Measurements from ENCODE around the gene NEK6.
A peak's percentile ranks its signal among the peaks of the same experiment; 100 is the strongest.

NEK6 gene

DNA sequence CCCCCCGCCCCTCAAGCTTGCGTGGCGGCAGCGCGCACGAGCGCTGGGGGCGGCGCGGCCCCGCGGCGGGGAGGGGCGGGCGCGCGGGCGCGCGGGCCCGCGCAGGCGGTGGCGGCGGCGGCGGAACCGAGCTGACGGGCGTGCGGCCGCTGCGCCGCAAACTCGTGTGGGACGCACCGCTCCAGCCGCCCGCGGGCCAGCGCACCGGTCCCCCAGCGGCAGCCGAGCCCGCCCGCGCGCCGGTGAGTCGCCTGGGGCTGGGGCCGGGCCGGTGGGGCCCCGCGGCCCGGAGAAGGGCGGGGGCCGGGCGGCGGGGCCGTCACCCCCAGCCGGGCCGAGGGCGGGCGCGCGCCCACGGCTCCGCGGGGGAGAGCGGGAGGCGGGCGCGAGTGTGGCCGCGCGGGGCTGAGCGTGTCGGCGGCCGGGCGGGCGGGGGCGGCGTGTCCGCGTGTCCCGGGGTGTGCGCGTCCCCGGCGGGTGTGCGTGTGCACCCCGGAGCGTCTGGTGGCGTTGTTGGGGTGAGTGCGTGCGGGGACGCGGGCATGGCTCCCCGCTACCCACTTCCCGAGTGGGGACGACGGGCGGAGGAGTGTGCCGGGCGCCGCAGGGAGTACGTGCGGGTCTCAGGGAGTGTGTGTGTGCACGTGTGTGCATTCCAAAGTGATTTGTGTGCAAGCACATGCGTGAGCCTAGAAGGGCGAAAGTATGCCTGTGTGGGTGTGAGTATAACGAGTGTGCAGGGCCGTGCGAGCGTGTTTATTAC is at the start of gene NEK6:
Gene NEK6 (plus strand): TSS at position 106 of the 763 bp plus-strand sequence. CDS start 44,016 bp downstream, outside the sequence.
- DNase-seq (ENCODE audit: low read depth) = peak; percentile 66

DNA sequence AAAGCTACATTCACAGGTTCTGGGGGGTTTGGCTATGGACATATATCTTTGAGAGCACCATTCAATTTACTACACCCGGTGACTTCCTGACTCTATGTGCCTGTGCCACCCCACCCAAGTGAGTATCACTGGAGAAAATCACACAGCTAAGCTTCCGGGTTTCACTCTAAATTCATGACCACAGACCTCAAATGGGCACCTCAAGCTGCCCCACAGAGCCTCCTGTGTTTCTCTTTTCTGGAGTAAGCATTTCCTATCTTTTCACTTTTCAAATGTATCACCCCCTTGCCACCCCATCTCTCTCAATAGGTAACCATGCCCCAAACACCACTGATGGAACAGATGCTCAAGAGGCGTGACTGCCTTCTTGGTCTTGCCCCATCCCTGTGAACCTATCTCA is 49.2 kb upstream of the NEK6 start:
- DNase-seq (ENCODE audit: low read depth) = no peak

DNA sequence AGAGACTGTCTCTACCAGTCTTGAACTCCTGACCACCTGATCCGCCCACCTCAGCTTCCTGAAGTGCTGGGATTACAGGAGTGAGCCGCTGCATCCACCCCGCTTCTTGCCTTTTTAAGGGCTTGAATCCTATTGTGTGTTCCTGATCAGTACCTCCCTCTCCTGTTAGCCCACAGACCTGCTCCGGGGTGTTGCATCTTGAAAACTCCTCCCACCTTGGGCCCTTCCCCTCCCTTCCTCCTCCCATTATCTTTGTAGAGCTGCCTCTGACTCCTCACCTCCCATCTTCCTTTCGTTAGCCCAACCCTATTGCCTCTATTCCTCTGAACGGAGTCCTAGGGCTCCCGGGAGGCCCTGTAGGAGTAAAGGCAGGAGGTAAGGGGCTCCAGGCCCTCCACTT is 48.5 kb upstream of the NEK6 start:
- no peak for DNase-seq (ENCODE audit: low read depth)

DNA sequence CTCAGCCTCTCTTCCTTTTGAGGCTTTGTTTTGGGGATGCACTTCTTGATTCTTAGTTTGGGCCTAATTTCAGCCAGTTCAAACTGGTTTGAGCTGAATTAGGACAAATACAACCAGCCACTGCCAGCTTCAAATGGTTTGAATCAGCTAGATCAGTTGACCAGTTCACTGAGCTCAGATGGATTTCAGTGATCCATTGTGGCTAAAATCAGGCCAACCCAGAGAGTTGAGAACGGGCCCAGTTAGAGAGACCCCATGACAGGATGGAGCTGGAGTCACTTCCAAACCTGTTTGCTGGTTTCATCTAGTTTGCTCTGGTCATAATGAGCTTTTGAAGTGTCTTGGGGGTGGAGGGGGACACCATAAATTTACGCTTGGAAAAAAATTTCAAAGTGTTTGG is 48.0 kb upstream of the NEK6 start:
- no peak for DNase-seq (ENCODE audit: low read depth)

DNA sequence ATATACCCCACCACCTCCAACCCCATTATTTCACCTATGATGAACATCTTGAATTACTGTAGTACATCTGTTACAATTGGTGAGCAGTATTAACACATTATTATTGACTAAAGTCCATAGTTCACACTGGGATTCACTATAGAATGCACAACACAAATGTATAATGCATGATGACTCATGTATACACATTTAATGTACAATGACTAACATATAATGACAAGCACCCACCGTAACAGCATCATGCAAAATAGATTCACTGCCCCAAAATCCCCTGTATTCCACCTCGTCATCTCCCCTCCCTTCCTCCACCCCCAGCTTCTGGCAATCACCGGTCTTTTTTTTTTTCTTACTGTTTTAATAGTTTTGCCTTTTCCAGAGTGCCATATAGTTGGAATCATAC is 47.1 kb upstream of the NEK6 start:
- DNase-seq (ENCODE audit: low read depth) = peak; percentile 87

DNA sequence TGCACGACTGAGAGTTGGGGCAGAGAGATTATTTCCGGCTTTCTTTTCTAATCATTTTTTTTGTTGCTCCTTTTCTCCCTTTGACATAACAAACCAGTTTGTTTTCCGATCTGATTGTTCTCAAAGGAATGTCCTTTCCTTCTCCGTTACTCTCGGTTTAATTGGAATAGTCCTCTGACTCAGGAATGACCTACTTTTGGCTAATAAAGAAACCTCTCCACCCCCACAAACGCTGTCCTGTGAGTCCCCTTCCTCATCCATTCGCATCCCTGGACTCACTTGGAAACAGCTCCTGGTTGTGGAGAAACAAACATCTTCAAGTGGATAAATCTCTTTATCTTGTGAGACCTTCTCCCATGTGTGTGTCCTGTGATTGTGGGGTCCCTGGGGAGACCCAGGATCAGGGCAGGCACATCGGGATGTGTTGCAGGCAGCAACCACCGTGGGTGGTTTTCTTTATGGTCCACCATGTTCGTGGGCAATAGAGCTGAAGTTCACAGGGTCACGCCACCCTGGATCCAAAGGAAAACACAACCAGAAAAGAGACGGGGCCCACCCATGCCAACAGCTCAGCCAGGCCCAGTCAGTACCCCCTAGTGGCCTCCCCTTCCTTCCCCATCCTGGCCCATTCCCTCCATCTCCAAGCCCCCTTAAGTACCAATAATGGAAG is 45.2 kb upstream of the NEK6 start:
- peak; percentile 87 for DNase-seq (ENCODE audit: low read depth)

DNA sequence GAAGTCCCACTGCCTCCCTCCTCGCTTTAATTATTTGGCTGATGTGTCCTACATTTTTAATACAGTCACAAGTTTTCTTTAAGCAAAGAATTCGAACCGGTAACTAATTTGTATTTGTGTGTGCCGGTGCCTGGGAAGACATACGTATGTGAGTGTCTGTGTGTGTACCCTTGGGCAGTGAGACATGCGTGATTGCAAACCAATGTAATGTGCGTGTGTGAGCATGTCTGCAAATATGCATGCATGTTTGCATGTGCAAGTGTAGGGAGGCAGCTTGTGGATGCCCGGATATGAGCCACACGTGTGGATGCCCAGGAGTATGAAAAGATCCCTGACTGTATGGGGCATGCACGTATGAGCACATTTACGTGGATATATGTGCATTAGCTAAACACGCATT is 44.4 kb upstream of the NEK6 start:
- no peak for DNase-seq (ENCODE audit: low read depth)

DNA sequence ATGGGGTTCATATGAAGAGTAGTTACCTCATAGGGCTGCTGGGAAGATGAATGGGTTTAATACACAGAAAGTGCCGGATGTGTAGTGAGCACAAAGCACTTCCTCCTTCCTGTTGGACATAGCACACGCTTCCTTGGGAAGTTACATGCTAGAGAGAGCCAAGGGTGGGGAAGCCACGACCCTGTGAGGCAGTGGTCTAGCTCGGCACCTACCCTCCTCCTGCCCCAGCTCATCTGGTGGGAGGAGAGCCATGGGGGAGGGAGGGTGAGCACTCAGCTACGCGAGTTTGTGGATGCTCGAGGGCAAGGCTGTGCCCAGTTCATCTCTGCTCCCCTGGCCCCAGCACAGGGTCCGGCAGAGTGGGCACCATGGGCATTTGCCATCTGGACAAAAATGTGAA is 43.6 kb upstream of the NEK6 start:
- DNase-seq (ENCODE audit: low read depth) = no peak

DNA sequence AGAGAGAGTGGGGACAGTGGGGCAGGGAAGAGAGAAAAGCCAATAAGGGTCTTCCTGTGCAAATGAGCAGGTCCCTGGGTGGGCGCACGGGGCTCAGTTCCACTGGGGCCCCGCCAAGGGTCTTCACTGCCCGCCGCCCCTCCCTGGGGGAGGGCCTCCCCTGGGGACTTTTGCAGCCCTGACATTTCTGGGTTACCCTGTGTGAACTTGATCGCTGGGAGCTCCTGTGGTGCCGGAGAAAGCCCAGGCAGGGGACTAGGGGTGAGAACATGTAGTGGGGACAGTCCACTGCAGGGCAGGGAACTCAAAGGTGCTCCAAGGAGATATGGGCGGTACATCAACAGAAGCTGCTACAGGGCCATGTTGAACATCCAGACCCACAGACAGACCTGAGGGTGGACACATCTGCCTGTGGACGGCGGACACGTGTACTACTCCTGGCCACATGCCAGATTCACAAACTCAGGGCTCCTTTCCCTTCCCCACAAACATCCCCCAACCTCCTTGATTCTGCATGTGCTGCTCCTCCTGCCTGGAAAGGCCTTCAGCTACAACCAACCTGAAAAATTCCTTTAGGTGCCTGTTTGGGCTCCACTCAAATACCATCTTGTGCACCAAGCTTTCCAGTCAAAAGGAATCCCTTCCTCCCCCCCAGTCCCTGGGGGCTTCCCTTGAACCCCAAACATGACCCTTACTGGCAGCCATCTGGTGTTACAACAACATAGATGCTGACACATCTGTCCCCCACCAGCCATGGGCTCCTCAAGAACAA is 43.0 kb upstream of the NEK6 start:
- DNase-seq (ENCODE audit: low read depth) = no peak

DNA sequence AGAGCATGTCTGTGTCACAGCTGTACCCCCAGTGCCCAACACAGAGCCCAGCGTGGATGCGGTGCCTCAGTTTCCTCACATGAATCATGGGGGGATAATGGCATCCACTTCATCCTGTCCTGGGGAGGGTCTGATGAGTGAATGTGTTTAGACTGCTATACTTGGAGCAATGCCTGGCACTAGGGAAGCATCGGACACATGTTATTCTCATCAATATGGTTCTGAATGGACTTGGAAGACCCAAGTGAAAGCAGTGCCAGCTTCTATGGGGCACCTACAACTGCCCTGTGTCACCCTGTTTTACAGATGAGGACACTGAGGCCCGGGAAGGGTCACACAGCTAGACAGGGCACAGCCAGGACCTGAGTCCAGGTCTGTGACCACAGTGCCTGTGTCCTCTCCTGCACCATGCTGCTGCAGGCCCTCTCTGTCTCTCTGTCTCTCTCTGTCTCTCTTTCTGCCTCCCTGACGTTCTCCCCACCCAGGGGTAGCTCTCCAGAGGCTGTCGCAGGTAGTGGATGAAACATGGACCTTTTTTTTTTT is 42.3 kb upstream of the NEK6 start:
- no peak for DNase-seq (ENCODE audit: low read depth)

DNA sequence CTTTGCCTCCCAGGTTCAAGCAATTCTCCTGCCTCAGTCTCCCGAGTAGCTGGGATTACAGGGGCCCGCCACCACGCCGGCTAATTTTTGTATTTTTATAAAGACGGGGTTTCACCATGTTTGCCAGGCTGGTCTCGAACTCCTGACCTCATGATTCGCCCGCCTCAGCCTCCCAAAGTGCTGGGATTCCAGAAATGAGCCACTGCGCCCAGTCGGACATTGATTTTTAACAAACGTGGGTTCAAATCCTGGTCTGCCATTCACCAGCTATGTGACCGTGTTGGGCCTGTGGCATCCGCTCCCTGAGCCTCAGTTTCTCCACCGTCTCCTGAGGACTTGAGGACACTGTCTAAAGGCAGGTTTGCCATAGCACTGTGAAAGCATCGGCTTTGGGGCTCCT is 41.8 kb upstream of the NEK6 start:
- DNase-seq (ENCODE audit: low read depth) = no peak

DNA sequence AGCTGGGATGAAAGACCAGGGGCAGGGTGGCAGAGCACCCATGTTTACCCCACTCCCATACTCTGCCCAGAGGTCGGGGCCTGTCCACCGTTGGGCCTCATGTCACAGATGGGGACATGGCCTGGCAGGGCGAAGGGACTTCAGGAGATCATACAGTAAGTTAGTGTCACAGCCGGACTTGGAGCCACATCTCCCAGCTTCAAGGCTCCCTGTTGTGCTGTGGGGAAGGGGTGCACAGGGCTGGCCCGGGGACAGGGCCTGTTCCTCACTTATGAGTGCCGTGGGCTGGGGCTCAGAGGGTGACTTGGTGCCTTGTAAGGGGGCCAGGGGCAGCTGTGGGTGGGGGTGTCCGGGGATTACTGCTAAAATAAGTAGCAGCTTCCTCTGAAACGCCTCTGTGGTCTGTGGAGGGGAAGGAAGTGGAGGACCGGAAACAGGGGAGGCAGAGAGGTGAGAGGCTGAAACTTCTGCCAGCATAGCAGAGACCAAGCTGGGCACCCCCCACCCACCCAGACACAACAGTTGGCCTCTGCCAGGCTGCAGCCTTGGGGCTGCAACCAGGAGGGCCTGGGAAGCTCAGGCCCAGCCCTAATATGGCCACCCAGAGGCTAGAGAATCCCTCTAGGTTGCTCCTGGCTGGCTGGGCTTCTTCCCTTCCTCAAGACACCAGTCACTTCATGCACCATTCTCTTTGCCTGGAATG is 41.1 kb upstream of the NEK6 start:
- no peak for DNase-seq (ENCODE audit: low read depth)

DNA sequence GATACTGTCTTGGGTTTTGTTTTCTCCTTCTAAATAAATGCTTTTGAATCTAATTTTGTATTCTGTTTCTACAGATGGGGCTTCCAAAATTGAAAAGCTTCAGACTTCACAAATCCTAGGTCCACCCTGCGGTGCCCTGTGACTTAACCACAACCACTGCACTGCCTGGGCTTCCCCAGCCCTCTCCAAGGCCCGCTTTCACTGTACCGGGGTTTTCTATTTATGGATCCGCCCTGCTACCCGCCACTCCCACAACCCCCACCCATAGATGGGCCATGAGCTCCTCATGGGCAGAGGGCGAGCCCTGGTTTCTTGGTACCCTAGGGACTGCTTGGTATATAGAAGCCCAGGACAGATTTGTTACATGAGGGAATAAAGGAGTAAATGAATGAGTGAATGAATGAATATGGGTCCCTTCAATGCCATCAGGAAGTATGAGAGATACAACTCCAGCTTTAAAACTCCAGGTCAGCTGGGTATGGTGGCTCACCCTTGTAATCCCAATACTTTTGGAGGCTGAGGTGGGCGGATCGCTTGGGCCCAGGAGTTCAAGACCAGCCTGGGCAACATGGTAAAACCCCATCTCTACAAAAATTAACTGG is 39.8 kb upstream of the NEK6 start:
- no peak for DNase-seq (ENCODE audit: low read depth)

DNA sequence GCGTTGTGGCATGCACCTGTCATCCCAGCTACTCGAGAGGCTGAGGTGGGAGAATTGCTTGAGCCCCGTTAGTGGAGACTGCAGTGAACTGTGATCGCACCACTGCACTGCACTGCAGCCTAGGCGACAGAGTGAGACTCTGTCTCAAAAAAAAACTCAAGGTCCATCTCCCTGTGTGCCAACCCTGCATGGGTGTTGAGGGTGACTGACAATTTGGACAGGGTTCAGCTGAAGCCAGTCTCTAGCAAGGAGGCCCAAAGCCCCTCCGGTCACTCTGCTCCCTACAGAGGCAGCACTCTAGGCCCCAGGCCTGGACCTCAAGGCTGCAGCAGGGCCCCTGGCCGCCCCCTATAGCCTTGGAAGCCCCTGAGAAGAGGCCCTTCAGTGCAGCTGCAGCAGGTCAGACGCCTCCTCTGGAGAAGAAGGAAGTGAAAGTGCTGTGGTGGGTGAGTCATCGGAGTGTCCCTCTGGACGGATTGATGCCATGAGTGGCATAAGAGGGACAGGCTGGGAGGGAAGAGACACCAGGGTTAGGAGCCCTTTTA is 39.2 kb upstream of the NEK6 start:
- peak; percentile 77 for DNase-seq (ENCODE audit: low read depth)

DNA sequence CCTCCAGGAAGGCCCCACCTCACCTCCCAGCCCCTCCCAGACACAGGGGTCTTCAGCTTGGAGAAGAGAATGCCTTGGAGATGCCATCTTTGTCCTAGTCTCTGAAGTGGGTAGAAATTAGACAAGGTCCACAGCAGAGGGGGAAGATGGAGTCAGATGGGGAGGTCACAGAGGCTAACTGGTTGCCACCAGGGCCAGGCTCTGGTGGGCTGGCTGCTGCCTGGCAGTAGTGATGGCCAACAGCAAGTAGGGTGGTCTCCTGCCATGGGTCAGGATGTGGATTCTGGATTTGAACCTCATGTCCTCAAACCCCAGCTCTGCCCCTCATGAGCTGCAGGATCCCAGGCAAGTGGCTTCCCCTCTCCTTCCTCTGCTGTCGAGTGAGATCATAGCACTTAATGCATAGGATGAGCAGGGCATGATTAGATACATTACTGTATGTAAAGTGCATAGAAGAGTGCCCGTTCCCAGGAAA is 38.7 kb upstream of the NEK6 start:
- no peak for DNase-seq (ENCODE audit: low read depth)

DNA sequence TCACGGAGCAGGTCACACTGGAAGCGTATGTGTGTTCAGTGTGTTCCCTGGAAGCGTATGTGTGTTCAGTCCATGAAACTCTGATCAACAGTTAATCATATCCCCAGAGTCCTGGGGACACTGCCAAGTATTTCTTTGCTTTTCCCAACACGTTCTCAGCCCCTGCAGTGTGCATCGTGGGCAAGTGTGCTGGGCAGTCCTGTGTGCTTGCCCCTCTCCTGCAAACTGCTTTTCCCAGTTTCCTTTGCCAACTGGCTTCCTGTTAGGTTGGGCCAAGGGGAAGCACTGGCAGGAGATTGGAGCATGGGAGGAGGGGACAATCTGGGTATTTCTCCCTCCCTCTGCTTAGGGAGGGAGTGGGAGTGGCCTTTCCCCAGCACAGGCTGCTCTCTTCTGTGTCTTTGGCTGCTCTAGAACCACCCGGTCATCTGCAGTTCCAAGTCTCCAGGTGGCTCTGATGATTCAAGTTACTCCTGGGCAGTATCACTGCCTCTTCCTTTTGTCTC is 36.8 kb upstream of the NEK6 start:
- DNase-seq (ENCODE audit: low read depth) = peak; percentile 48

DNA sequence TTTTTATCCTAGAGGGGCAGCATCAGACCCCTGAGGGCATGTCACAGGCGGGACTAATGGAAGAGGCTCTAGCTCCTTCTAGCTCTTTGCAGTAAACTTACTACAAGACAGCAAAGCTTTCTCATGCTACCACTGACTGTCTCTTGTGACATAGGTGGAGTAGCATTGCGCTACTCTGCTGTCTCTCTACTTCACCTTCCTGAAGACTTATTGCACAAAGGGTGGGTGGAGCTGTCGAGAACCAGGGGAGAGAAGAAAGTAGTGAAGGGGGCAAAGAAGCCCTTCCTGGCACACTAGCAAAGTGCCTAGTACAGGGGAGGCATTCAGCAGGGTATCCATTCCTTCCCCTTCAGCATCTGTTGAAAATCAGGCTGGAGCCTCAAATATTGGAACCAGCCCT is 36.1 kb upstream of the NEK6 start:
- DNase-seq (ENCODE audit: low read depth) = no peak

DNA sequence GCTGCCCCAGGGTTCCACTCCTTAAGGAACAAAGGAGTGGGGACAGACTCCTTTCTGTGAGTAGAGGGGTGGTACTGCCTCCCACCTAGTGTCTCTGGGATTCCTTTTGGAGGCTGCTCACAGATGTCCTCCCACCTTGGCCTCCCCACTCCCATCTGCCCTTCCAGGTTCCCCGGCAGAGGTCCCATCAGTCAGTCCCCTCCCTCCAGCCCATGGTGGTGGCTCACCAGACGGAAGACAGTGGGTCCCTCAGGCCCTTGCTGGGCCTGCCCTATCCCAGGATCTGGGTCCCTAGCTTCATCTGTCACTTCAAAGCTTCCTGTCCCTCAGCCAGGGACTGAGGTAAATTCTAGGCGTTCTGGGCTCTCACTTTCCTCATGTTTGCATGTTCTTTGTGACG is 35.6 kb upstream of the NEK6 start:
- no peak for DNase-seq (ENCODE audit: low read depth)

DNA sequence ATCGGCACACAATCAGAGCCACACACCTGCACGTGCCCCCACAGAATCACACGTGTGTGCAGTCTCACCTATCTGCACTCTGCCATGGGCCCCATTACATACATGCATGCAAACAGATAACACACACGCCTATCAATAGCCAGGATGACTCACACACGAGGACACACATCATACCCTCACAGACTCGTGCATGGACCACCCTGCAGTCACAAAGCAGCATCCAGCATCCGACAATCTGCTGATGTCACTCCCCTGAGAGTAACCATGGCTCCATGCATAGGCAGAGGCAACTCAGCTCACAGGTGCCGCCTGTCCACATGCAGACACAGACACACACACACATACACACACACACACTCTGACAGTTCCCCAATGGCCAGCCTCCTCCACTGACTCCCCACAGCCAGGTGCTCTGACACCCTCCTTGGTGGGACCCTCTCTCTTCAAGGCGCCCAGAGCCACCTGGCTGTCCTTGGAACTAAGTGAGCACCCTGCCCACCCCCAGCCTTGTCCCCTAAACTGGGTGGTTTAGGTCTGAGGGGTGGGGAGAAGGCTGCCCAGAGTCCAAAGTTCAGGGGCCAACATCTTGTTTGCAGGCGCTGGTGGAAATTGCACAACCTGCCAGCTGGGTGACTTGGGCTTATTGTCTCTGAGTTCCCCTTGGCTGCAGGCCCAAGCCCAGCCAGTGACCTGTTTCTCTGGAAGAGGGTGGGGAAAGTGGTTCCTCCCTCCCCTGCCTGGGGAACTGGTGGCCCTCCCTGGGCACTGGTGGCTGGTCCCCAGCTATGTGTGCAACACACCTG is 34.6 kb upstream of the NEK6 start:
- DNase-seq (ENCODE audit: low read depth) = peak; percentile 23

DNA sequence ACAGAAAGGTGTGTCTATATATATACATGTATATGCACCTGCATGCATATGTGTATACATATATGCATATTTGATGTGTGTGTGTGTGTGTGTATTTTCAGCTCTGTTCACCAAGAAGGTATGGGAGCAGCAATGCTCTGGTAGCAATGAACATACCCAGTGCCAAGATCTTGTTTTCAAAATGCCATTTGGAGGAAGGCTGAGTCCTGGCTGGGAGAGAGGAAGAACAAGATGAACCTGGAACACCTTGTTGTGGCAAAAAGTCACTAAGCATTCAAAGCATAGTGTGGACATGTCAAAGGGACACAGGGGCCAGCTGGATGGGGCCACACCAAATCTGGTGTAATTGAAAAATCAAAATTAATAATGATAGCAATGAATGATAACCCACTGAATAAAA is 31.8 kb upstream of the NEK6 start:
- DNase-seq (ENCODE audit: low read depth) = no peak

All from ELR (cell line).